Stimulated activated CD8-positive, alpha-beta memory T cell treated with anti-CD3 and anti-CD28 coated beads, Interleukin-12 subunit alpha, Interleukin-12 subunit beta, amount 100 ng/mL, for 24 hours (primary cell): ENCODE data around the gene MLPH.

Source experiments
- DNase-seq: peaks from one replicate; pipeline ENCODE4 v3.0.0-alpha.2; 2020; ENCODE audit errors: extremely low read depth

Gene MLPH, protein sequence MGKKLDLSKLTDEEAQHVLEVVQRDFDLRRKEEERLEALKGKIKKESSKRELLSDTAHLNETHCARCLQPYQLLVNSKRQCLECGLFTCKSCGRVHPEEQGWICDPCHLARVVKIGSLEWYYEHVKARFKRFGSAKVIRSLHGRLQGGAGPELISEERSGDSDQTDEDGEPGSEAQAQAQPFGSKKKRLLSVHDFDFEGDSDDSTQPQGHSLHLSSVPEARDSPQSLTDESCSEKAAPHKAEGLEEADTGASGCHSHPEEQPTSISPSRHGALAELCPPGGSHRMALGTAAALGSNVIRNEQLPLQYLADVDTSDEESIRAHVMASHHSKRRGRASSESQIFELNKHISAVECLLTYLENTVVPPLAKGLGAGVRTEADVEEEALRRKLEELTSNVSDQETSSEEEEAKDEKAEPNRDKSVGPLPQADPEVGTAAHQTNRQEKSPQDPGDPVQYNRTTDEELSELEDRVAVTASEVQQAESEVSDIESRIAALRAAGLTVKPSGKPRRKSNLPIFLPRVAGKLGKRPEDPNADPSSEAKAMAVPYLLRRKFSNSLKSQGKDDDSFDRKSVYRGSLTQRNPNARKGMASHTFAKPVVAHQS

DNA sequence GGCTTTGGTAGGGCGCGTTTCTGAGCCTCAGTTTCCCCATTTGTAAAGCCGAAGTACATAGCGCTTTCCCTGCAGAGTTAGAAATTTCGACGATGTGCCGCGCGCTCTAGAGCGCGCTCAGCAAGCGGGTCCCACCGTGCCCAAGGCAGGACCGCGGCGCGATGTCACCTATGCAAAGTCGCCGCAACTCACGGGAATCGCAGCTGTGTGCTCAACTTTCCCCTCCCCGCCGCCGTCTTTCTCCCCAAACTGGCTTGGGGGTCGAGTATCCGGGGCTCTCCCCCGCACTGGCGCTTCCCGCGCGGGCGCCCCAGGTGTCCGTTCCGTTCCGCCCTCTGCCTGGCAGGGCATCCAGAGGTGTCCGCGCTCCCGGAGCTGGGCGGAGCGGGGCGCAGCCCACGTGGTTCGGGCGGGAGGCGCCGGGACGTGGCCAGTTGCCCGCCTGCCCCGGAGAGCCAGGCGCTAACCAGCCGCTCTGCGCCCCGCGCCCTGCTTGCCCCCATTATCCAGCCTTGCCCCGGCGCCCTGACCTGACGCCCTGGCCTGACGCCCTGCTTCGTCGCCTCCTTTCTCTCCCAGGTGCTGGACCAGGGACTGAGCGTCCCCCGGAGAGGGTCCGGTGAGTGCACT, at the start of gene MLPH:
Gene MLPH (plus strand): TSS at position 433 of the 630 bp plus-strand sequence. CDS start 6,176 bp downstream, outside the sequence.
- DNase-seq: no peak

DNA sequence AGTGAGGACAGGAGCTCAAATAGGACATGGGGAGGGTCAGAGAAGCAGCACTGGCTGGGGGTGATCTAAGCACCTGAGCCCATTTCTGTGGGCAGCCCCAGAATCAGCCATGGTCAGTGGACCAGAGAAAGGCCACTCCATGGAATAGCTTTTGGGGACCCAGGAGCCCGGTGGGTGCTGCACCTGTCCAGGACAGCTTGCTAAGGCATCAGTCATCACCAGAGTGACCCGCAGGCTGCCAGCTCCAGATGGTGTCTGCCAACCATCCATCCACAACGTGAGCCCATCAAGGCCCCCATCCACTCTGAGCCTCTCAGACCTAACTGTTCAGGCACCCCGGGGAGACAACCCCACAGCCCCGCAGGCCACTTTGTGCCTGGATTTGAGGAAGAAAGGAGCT, 49.5 kb upstream of the MLPH start:
- no peak for DNase-seq

DNA sequence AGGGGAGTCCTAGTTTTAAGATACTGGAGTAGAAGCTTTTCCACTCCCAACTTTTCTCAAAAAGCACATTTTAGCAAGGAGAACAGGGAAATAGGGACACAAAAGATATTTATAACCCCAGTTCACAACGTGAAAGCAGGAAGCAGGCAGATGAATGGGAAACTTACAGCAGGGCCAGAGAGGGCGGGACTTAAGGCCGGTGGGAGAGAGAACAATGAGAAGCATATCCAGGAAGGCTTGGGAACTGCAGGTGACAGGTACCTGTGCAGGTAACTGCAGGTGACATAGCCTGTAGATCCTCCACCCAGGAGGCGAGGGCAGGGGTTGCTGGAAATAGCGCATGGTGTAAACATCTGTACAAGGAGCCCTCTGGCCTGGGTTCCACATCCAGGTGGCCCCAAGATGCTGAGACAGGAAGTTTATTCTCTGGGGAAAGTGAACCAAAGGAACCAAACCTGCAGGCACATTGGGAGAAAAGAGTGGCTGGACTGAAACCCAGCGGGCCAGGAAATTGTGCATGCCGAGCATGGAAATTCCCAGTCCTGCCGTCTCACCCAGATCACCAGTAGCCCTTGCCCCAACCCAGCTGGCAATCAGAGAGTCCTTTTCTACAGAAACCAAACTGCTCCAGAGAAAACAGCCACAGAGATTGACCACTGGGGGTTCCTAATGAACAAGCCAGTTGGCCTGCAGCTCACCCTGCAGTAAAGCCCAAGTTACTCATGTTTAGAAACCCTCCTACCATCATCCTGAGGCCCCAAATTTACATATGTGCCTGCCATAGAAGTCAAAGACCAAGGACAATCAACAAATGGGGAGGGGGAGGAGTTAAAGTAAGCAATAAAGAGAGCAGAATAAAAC, 48.7 kb upstream of the MLPH start:
- no peak for DNase-seq

DNA sequence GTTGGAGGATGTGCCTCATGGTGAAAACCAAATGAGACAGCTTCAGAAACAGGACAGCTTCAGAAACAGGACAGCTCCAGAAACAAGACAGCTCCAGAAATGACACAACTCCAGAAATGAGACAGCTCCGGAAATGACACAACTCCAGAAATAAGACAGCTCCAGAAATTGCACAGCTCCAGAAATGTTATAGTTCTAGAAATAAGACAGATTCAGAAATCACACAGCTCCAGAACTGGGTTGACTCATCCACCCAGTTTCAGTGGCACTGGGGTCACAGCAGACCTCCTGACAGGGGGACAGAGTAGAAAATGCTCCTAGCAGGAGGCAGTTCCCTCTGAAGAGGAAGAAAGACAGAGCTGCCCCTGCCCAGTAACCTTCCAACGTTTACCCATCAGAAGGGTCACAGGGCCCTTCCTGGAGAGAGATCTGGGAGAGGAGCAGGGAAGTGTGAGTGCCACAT, 46.2 kb upstream of the MLPH start:
- no peak for DNase-seq

DNA sequence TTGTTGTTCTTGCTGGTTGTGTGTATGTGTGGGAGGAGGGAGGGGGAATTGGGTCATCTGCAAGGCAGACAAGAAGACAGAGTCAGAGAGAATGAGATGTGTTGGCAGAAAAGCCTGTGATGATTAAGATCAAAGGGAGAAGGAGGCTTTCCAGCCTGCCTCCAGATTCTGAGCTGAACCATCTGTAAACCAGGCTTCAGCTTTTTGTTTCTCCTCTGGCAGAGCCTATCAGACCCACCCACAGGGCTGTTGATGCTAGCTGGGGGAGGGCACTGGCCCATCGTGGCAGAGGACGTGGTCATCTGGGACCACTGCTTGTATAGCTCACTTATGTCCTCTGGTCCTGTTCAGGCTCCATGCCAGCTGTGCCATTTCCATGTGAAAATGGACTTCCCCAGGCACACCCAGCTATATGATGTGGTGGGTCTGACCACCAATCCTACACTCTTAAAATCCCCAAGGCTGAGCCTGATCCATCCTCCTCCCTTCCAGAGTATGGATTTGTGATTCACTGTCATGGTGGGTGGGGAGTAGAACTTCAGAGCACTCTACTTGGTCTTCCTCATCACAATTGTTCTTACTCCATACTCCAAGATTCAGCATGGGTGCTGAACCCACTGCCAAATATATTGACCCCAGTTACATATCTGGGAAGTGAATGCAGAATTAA, 45.3 kb upstream of the MLPH start:
- no peak for DNase-seq

DNA sequence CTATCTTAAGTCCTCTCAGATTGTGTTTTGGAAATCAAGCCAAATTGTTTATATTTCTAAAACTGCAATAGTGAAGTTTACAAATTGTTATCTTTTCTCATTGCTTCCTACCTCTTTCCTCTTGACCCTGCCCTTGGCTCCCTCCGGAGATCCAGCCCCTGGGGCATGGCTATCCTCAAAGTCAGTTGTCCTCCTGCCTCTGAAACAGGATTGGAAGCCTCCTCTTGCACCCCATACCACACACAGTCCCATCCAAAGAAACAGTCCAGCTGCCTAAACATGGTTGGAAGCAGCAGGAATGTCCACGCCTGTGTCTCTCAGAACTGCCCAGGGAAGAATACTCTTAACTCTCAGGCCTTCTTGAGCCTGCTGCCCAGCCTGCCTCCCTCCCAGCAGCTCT, 43.0 kb upstream of the MLPH start:
- DNase-seq: no peak

DNA sequence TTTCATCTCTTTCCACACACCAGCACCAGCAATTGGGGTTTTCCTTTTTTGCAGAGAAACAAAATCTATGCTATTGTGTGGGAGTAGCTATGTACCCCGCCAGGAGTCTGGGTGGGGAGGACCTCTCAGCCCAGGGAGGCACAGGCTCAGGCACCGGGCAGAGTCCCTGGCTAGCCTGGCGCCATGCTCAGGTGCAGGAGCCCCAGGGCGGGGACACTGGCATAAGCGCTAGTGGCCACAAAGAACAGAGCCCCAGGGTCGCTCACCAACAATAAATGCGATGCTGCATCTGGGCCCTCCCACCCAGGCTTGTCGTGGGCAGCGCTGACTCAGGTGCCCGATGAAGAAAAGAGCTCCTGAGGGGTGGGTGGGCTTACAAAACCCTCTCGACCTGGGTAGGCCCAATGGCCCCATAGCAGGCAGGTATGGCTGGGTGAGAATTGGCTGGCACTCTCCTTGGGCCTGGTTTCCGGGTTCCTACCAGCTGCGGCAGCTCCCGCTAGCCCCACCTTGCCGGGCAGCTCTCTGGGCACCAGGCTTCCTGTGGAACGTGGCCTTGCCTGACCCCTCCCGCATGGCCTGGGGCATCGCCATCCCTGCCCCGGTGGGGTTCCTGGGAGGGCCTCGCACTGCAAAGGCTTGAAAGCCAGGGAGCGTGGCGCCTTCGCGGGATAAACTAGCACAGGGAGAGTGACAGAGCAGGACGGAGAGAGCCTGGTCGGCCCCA, 41.3 kb upstream of the MLPH start:
- no peak for DNase-seq

DNA sequence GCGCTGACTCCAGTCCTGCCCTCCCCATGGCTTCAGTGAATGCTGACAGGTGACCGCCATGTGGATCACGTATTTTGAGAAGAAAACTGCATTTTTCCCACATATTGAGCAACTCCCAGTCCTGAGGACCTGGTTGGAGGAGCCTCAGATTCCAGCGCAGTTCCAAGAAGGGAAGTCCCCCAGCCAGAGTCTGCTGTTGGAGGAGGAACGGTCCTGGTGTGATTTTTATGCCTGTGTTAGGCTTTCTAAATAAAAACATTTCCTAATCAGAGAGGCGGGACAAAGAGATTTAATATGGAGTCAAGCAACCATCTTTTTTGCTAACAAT, 40.7 kb upstream of the MLPH start:
- DNase-seq: no peak

DNA sequence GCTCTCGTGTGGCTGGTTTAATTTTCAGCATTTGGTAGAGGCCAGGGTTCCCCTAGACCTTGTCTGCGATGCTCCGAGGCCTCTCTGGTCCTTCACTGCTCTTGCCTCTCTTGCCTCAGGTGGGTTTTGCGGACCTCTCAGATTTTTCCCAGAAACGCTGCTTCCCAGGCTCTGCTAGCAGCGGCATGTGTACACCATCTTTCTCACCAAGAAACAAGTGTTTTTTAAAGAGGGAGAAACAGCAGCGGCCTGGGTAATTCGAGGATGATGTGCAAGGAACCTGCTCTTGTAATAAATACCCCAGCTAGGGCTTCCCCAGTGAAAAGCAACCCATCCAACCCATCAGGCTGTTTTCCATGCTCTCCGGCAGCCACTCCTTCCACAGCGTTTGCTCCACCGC, 39.6 kb upstream of the MLPH start:
- DNase-seq: no peak

DNA sequence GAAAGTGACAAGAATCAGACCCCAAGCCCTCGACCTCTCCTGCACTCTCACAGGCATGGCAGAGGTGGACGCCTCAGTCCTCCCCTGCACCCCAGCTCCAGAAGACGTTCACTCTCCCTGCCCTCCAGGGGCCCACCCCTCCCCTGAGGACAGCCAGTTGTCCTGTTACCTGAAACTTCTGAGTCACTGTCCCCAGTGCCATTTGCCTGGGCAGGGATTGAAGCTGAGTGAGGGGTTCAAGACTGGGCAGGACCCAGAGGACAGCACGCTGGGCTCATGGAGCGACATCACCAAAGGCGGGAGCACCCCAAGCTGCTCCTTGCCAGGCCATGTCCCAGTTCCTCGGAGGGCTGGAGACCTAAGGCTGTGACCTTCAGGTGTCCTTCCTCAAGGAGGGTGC, 38.9 kb upstream of the MLPH start:
- no peak for DNase-seq

DNA sequence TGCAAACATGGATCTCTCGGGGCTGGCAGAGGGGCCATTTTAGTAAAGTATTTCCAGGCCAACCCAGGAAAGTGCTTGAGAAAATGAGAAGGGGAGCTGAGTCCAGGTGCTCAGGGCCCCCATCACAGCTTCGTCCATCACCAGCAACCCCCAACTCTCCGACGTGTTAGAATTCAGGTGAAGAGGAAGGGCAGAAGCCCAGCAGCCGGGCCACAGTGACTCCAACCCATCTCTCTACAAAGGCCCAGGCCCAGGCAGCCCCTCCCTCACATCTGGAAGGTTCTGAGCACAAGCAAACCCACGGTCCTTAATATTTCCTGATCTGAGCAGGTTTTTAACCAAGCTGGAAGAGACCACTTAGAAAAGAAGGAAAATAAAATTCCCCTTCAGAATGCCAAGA, 38.4 kb upstream of the MLPH start:
- no peak for DNase-seq

DNA sequence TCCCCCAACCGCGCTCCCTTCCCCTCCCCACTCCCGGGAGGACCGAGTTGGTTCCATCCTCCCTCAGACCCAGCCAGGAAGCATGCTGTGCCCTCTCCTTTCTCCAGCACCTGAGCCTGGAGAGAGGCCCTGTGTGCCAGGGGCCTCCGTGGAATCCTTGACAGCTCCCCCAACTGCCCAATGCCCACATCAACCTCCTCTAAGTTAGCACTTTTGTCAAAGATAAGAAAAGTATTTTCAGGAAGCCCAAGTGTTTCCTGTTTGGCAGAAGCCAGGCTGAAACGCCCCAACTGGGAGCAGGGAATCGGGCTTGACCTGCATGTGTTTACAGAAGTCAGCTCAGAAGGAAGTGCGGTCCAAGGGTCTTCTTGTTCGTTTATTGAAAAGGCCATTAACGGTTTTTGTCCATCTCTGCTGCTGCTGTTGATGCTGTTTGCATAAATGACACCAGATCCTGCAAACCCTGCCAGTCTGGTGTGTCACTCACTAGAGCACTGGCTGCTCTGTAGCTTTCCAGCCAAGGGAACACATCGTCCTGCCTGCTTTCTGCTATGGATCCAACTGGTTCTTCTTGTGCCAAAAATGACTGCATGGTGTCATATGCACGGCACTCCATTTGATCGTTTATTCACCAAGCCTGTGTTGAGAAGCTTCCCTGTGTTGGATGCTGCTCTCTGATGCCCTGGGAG, 37.7 kb upstream of the MLPH start:
- DNase-seq: no peak

DNA sequence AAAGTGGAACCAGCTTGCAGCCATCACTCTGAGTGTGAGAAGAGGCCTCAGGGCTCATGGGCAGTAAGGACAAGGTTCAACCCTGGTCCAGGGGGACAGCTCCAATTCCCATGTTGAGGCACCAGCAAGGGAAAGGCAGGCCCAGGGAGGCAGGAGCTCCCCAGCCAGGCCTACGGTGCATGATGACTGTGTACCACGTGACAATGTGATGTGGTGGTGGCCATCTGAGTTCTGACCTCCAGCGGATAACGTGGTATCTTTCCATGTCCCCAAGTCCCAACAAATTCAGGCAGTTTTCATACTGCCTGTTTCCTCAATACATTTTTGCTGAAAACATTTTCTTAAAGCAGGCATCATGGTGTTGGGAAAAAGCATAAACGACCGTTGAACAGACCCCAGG, 36.9 kb upstream of the MLPH start:
- DNase-seq: no peak

DNA sequence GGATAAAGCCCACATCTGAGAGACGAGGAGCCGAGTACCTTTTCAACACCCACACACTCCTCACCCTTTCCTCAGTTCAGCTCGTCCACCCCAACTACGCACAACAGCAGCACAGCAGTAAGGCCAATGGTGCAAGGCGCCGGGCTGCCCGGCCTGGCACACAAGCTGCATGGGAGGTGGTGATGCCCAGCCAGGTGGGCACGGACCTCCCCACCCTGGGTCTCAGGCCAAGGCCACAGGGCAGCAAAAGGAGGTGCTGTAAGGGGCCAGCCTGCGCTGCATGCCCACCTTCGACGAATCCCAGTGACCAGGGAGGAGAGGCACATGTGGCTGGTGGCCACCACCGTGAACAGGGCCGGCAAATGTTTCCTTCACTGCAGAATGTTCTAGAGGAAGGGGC, 36.5 kb upstream of the MLPH start:
- DNase-seq: no peak

DNA sequence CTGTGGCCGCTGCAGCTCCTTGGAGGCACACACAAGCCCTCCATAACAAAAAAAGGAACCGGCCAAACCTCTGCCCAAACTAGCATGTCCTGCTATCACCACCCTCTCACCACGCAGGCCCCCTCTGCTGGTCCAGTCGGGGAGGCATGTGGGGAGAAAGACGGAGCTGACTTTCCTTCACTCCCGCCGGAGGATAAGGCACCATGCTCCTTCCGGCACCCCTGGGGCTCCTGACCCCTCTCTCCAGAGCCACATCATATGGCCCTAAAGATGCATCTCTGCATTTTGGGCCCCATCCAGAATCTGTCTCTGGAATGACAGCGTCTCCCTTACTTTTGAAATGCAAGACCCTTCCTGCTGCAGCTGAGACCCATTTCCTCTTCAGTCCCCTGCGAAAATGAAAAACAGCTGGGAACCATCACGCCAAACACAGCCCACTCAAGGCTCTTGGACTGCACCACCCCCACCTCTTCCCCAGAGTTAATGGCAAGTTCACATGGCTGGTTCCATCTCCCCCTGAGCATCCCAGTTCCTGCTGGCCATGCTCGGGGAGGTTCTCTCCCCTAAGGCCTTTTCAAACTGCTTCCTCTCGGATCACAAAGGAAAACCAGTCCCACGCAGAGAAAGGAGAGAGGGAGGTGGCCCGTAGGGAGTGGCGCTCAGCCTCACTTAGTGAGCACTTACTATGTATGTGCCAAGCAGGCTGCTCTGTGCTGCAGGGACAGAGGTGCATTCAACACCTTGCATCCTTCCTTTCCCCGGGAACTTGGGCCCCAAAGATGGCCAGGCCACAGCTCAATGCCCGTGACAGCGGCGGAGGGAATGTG, 35.2 kb upstream of the MLPH start:
- DNase-seq: no peak

DNA sequence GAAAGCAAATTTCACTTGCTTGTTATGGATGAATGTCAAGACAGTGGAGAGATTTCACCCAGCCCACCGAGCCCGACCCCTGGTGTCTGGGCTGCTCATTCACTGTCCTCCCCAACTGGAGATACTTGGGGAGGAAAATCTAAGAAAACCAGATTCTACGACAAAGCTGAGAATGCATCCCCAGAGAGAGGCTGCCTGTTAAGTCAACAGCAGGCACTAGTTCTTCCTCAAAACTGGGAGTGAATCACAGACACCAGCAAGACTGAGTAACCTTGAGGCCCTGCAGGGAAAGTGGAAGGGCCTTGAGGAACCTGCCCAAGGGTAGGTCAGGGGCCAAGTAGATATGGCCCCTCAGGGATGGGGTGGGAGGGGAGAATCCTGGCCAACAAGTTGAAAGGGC, 34.2 kb upstream of the MLPH start:
- DNase-seq: no peak

DNA sequence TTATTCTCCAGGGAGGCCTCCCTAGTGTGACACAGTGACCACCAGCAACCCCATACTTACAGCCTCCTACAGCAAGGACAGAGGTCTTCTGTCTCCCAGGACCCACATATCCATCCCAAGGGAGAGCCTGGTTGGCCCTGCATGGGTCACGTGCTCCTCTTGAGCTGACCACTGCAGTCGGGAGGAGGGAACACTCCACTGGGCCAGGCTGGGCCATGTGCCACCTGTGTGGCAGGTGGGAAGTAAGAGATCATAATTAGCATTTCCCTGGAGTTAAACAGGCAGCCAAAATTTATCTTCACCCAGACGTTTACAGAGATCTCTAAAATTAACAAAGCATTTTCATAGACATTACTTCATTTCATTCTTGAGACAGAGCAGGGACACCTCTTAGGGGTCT, 33.4 kb upstream of the MLPH start:
- DNase-seq: no peak

DNA sequence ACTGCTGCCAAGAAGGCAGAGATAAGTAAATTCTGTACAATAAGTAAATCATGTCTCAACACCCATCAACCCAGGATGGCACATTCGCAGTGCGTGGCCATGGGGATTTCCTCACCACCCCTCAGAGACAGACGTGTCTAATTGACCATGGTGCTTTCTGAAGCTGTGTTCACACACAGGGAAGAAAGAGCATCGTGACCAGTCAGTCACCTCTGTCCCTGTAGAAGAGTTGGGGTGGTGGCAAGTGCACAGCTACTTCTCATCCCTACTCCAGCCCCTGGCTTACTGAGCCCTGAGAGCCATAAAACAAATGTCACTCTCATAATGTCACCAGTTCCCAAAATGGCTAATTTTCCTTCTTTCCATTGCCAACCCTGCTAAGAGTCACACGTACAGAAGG, 31.3 kb upstream of the MLPH start:
- DNase-seq: no peak

DNA sequence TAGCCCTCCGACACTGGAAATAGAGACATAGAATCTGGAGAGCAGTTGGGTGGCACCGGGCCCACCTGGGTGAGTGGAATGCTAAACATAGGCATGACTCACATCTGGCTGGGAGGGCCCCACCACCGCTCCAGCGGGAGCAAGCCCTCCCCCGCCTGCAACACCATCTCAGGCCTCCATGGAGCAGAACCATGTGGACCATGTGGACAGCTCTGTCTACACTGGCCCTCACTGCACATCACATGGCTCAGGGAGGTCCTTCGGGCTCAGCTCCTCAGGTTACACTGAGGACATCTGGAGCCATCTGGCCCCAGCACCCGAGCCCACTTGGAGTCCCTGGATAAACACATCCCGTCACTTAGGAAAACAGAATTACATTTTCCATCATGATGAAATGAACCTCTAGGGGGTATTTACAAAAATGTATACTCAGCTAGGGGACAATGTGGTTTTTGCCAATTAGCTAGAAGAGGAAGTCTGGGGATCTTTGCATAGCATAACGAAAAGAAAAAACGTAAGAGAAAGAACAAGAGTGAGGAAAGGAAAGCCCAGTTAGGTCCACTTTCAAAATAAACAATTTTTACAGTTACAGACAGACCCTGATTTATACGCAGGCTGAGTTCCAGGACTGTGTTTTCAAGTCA, 30.7 kb upstream of the MLPH start:
- no peak for DNase-seq
